ENCODE measurements around the gene SLC16A9.

DNA sequence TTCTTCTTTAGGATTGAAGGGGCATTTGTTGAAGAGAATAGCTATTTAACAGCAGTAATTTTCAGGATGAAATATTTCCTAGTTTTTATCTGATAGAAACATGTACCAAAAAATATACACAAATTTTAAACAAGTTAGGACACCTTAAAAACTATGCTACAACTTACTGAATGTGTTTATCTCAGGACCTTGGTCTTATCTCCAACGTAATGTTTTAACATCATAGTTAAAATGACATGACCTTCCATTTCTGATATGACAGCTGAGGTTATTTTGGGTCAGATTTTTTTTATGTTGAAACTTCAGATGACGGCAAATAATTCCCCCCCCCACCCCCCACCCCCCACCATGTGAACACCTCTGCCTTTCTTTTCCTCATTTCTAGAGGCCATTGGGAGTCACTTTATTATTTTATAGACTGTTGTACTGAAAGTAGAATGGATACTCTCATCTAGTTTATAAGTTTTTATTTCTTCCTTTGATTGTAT is 35.6 kb upstream of the SLC16A9 start:
- TF ChIP-seq CTCF (IDR thresholded peaks at IDR 0.05) (no peak), POLR2A (IDR thresholded peaks at IDR 0.05) (no peak)

Measured in thyroid gland (tissue), 4 donors.